ENCODE results near the gene TRMT2A. TPM values are rescaled to one million over a fixed set of nuclear protein-coding genes. Genes with fewer than 3 reads are reported as not detected.

TRMT2A gene
- total RNA-seq, 1 experiment from 2014 or later, result 66.7 TPM

DNA sequence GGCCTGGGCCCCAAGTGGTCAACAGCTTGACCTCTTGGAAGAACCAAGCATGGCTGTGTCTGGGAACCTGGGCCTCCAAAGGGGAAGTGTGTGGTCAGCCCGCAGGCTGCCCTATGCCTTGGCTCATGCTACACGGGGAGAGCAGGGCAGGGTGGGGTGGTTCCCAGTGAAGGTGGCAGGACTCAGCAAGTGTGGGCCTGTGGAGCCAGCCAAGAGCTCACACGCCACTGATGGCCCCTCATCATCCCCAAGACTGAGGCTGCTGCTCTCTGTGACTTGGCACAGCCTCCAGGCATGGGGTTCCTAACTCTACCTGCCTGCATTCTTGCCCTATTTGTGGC lies 52.9 kb downstream of the TRMT2A start:
- Histone ChIP-seq H3K4me1 (ENCODE audit: control insufficient read depth, insufficient read depth, low read length) (no peaks in the 10 kb centered on the region), H3K36me3 (ENCODE audit: control insufficient read depth, insufficient read depth, low read length) (no peaks in the 10 kb centered on the region), H3K9me3 (ENCODE audit: control insufficient read depth, insufficient read depth, low read depth, low read length) (no peaks in the 10 kb centered on the region), H3K4me3 (ENCODE audit: low read depth in 2 of 2, low read length in 2 of 2) (no peak overlapping the region), H3K27me3 (ENCODE audit: control insufficient read depth, insufficient read depth, low read length) (no peaks in the 10 kb centered on the region), H3K27ac (ENCODE audit: low read length) (no peak overlapping the region)
- TF ChIP-seq, protein P1, sequence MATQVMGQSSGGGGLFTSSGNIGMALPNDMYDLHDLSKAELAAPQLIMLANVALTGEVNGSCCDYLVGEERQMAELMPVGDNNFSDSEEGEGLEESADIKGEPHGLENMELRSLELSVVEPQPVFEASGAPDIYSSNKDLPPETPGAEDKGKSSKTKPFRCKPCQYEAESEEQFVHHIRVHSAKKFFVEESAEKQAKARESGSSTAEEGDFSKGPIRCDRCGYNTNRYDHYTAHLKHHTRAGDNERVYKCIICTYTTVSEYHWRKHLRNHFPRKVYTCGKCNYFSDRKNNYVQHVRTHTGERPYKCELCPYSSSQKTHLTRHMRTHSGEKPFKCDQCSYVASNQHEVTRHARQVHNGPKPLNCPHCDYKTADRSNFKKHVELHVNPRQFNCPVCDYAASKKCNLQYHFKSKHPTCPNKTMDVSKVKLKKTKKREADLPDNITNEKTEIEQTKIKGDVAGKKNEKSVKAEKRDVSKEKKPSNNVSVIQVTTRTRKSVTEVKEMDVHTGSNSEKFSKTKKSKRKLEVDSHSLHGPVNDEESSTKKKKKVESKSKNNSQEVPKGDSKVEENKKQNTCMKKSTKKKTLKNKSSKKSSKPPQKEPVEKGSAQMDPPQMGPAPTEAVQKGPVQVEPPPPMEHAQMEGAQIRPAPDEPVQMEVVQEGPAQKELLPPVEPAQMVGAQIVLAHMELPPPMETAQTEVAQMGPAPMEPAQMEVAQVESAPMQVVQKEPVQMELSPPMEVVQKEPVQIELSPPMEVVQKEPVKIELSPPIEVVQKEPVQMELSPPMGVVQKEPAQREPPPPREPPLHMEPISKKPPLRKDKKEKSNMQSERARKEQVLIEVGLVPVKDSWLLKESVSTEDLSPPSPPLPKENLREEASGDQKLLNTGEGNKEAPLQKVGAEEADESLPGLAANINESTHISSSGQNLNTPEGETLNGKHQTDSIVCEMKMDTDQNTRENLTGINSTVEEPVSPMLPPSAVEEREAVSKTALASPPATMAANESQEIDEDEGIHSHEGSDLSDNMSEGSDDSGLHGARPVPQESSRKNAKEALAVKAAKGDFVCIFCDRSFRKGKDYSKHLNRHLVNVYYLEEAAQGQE (IDR thresholded peaks at IDR 0.05; ENCODE audit: insufficient read depth in 1 of 2, low read depth in 2 of 2, low read length in 1 of 2), result no peak
- TF ChIP-seq SIN3A (IDR thresholded peaks at IDR 0.05; ENCODE audit: borderline replicate concordance, insufficient read depth, low read depth, low read length), result no peak
- TF ChIP-seq TCF7L2 (IDR thresholded peaks at IDR 0.05; ENCODE audit: low read depth, low read length), result no peak
- no peak for TF ChIP-seq POLR2AphosphoS5 (IDR thresholded peaks at IDR 0.05; ENCODE audit: low read depth, low read length)
- no peak for TF ChIP-seq CTCF (IDR thresholded peaks at IDR 0.05)
- POLR2A ChIA-PET, result no interaction called here
- BruUV-seq (replicated peaks), result no TSS peak
- CTCF ChIA-PET, result no interaction called here
- in situ Hi-C loops (cut with HindIII; ENCODE audit: low pct_unique_long_range_greater_than_20kb, low sequenced_read_pairs) (no loop called here), intact Hi-C loops (cut with micrococcal nuclease; ENCODE audit: unreplicated experiment) (no loop called here)
- no peak for ATAC-seq
- no peak for DNase-seq (ENCODE audit: low read depth, low spot score)

DNA sequence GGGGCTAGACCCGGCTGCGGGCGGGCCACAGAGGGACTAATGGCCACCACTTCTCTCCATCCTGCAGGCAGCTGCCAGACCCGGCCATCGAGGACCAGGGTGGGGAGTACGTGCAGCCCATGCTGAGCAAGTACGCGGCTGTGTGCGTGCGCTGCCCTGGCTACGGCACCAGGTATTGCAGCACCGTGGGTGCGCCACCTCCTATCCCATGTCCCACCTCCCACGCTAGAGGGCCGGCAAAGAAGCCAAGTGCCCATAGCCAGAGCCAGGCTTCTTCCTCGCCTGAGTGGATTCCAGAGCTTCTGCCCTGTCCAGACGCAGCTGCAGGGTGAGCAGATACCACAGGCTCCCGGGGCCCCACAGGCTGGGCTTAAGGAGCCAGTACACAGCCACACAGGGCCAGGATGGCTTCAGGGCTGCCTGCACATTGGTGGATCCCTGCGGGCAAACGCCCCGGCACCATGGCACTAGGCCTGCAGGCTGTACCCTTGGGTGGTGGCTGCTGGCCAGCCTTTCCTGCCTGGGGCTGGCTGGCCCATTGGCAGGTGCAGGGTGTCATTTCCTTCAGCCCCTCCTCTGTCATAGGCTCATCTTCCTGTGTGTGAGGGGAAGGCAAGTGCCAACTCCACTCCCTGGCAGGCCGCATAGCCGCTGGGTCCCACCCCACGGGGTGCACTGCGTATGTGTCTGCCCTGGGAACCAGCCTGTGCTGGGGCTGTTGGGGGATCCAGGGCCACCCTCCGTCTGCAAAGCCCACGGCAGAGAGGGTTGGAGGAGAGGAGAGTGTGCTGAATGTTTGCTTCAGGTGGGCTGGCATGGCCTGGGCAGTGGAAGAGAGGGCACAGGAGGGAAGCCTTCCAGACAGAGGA lies 53.5 kb downstream of the TRMT2A start:
- BruUV-seq (replicated peaks), result no TSS peak
- in situ Hi-C loops (cut with HindIII; ENCODE audit: low pct_unique_long_range_greater_than_20kb, low sequenced_read_pairs), result no loop called here
- no peak for DNase-seq (ENCODE audit: low read depth, low spot score)
- H3K4me3 ChIP-seq (ENCODE audit: low read depth in 2 of 2, low read length in 2 of 2), result no peak overlapping the region
- TF ChIP-seq, protein P1 (IDR thresholded peaks at IDR 0.05; ENCODE audit: insufficient read depth in 1 of 2, low read depth in 2 of 2, low read length in 1 of 2), result no peak
- no peak for TF ChIP-seq TCF7L2 (IDR thresholded peaks at IDR 0.05; ENCODE audit: low read depth, low read length)
- no peak for TF ChIP-seq SIN3A (IDR thresholded peaks at IDR 0.05; ENCODE audit: borderline replicate concordance, insufficient read depth, low read depth, low read length)
- TF ChIP-seq POLR2AphosphoS5 (IDR thresholded peaks at IDR 0.05; ENCODE audit: low read depth, low read length), result no peak
- no peak for TF ChIP-seq CTCF (IDR thresholded peaks at IDR 0.05)
- no peaks in the 10 kb centered on the region for H3K36me3 ChIP-seq (ENCODE audit: control insufficient read depth, insufficient read depth, low read length)
- ChIA-PET POLR2A (no interaction called here), CTCF (no interaction called here)
- intact Hi-C loops (cut with micrococcal nuclease; ENCODE audit: unreplicated experiment), result no loop called here
- H3K4me1 ChIP-seq (ENCODE audit: control insufficient read depth, insufficient read depth, low read length), result no peaks in the 10 kb centered on the region
- H3K27me3 ChIP-seq (ENCODE audit: control insufficient read depth, insufficient read depth, low read length), result no peaks in the 10 kb centered on the region
- H3K27ac ChIP-seq (ENCODE audit: low read length), result no peak overlapping the region
- no peak for ATAC-seq
- H3K9me3 ChIP-seq (ENCODE audit: control insufficient read depth, insufficient read depth, low read depth, low read length), result no peaks in the 10 kb centered on the region

Measured in Panc1 (cell line).